B cell (primary cell): ENCODE data around the gene COMMD1.

ENCODE experiments used
- EZH2 ChIP-seq: IDR thresholded peaks from 2 replicates; pipeline ENCODE4 v1.6.1; 2012; ENCODE audit warnings: borderline replicate concordance, low read depth, mild to moderate bottlenecking, moderate library complexity, low read length; ENCODE audit not compliant: insufficient read depth, poor library complexity, severe bottlenecking
- TF ChIP-seq, protein P1 (sequence below): fragments of 200-600 bp; IDR thresholded peaks from one replicate; pipeline ENCODE4 v1.8.0; 2022; ENCODE audit warnings: antibody characterized with exemption, mild to moderate bottlenecking

GRCh38 chr2:61970807-61971556 lies 65.5 kb downstream of the COMMD1 start:
- TF ChIP-seq, protein P1, sequence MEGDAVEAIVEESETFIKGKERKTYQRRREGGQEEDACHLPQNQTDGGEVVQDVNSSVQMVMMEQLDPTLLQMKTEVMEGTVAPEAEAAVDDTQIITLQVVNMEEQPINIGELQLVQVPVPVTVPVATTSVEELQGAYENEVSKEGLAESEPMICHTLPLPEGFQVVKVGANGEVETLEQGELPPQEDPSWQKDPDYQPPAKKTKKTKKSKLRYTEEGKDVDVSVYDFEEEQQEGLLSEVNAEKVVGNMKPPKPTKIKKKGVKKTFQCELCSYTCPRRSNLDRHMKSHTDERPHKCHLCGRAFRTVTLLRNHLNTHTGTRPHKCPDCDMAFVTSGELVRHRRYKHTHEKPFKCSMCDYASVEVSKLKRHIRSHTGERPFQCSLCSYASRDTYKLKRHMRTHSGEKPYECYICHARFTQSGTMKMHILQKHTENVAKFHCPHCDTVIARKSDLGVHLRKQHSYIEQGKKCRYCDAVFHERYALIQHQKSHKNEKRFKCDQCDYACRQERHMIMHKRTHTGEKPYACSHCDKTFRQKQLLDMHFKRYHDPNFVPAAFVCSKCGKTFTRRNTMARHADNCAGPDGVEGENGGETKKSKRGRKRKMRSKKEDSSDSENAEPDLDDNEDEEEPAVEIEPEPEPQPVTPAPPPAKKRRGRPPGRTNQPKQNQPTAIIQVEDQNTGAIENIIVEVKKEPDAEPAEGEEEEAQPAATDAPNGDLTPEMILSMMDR = no peak
- TF ChIP-seq EZH2 = no peak
